WTC11 (cell line): ENCODE data around the gene BICD1.

Experiments used
- CTCF ChIP-seq: fragments of 200-600 bp; IDR thresholded peaks from 2 replicates; pipeline ENCODE4 v1.8.0; 2022; ENCODE audit warnings: antibody characterized with exemption
- KAT7 ChIP-seq: sonication (generic); formaldehyde crosslinking; IDR thresholded peaks from 2 replicates; pipeline ENCODE4 v1.8.1; 2023; ENCODE audit warnings: missing genetic modification reagents, mild to moderate bottlenecking, borderline replicate concordance
- NR1H2 ChIP-seq: sonication (generic); formaldehyde crosslinking; IDR thresholded peaks from 2 replicates; pipeline ENCODE4 v1.9.0; 2021; ENCODE audit warnings: mild to moderate bottlenecking, moderate library complexity, missing genetic modification reagents
- NR2C2 ChIP-seq: sonication (generic); formaldehyde crosslinking; IDR thresholded peaks from 2 replicates; pipeline ENCODE4 v1.8.0; 2022; ENCODE audit warnings: mild to moderate bottlenecking, missing genetic modification reagents
- TF ChIP-seq, protein P1 (sequence below): sonication (generic); formaldehyde crosslinking; IDR thresholded peaks from 2 replicates; pipeline ENCODE4 v1.8.1; 2023; ENCODE audit warnings: mild to moderate bottlenecking, missing genetic modification reagents

GRCh38 chr12:32273712-32274111, 167.1 kb downstream of the BICD1 start:
- TF ChIP-seq CTCF (no peak), KAT7 (no peak), NR1H2 (CRISPR knock-in tag) (no peak), NR2C2 (no peak)
- TF ChIP-seq, protein P1, sequence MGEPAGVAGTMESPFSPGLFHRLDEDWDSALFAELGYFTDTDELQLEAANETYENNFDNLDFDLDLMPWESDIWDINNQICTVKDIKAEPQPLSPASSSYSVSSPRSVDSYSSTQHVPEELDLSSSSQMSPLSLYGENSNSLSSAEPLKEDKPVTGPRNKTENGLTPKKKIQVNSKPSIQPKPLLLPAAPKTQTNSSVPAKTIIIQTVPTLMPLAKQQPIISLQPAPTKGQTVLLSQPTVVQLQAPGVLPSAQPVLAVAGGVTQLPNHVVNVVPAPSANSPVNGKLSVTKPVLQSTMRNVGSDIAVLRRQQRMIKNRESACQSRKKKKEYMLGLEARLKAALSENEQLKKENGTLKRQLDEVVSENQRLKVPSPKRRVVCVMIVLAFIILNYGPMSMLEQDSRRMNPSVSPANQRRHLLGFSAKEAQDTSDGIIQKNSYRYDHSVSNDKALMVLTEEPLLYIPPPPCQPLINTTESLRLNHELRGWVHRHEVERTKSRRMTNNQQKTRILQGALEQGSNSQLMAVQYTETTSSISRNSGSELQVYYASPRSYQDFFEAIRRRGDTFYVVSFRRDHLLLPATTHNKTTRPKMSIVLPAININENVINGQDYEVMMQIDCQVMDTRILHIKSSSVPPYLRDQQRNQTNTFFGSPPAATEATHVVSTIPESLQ: no peak
